NCI-H69 (cell line): ENCODE measurements around the gene IPCEF1.

Experiments used
- DNase-seq: peaks from one replicate; lab custom pipeline; 2025; lab: John Stamatoyannopoulos, UW

IPCEF1 gene

GRCh38 chr6:154356690-154357089, at the start of gene IPCEF1:
IPCEF1 (minus strand) TSS chr6:154356803; CDS start chr6:154265947, 90,856 bp downstream.
- no peak for DNase-seq

DNA sequence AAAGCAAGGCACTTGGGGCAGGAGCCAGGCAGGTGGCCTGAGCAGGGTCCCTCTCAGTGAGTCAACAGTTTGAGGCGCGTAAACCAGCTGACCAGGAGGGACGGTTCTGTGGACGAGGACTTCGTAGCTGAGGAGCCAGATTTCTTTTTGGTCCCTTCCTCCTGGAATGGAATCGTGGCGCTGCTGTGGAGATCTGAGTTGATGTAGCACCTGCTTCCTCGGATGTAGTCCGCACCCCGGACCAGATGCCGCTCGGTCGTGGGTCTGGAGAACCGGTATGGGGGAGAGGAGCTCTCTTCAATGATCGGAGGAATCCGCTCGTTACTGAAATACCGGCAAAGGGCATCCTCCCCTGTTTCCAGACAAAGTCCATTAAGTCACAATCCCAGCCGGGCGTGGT, 49.7 kb upstream of the IPCEF1 start:
- no peak for DNase-seq

- DNase-seq, result no peak
Observed at GRCh38 chr6:154404791-154405400, 48.3 kb upstream of the IPCEF1 start.

DNA sequence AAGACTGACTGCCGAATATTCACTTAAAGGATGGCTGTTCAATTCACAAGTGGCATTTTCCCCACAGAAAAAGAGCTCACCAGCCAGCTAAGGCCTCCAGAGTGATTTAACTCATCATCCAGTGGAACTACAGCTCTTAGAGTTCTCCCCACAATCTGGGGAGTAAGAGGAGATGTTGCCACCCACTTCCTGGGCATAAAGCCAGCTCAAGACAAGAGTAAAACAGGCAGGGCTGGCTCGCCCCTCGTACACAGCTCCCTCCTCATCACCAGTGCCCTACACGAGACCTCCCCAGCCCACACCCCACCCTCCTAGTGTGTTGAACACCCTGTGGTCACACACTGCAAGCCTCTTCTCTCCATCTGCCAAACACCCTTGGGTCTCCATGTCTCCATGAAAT, 47.2 kb upstream of the IPCEF1 start:
- DNase-seq, result peak; percentile 50

- no peak for DNase-seq
Observed at GRCh38 chr6:154402081-154402780, 45.6 kb upstream of the IPCEF1 start.

GRCh38 chr6:154399097-154399496, 42.5 kb upstream of the IPCEF1 start:
- no peak for DNase-seq

DNA sequence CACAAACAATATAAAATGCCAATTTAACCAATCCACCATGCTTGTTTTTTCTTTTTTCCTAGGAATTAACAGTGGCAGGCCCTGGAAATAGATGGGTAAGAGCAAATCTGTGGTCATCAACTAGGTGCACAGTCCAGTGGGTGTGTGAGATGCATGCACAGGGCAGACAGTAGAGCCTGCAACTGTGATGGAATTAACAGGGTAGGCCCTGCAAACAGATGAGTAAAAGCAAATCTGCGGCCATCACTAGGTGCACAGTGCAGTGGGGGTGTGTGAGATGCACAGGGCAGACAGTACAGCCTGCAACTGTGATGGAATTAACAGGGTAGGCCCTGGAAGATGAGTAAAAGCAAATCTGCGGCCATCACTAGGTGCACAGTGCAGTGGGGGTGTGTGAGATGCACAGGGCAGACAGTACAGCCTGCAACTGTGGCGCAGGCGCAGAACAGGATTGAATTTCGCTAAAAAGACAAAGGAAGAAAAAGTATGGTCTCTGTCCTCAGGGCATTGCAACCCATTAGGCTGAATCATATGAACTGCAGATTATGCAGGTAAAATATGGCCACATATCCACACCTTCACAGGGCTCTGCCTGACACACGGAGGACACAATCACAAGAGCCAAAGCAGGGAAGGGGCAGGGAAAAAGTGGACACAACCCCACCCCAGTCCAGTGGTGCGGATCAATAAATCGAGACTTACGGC, 41.0 kb upstream of the IPCEF1 start:
- DNase-seq, result no peak

GRCh38 chr6:154395878-154396277, 39.3 kb upstream of the IPCEF1 start:
- DNase-seq, result no peak

DNA sequence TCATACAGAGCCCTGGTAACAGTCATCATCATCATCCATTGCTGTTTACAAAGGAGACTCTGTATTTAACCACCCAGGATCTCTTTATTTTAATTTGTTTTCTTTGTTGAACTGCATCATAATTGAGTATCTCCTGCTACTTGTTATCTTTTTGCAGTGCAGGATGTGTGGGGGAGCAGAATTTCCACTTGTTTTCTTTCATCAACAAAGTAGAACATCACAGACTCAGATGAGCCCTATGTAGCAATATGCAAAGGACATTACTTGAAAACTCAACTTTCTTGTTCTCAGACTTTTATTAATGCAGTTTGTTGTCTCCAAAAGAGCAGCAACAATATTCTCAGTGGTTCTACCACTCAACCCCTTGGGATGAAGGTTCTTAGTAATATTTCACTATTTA, 38.7 kb upstream of the IPCEF1 start:
- no peak for DNase-seq

DNA sequence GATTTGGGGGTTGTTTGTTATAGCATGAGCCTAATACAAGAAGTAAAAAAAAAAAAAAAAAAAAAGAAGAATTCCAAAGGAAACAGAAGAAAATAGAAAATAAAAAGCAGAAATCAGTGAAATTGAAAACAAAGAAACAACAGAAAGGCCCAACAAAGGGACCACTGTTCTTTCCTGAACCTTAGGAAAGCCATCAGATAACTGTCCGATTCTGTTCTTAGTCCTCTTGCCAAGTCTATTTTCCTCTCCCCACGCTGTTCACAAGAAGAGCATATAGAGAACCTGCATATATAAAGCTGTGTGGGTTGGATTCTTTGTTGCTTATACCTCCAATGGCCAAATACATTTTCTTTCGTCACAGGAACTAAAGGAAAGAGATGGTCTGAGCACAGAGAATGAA, 38.0 kb upstream of the IPCEF1 start:
- no peak for DNase-seq

- DNase-seq, result no peak
Observed at GRCh38 chr6:154390034-154390433, 33.4 kb upstream of the IPCEF1 start.

- DNase-seq, result no peak
Observed at GRCh38 chr6:154388803-154389202, 32.2 kb upstream of the IPCEF1 start.

DNA sequence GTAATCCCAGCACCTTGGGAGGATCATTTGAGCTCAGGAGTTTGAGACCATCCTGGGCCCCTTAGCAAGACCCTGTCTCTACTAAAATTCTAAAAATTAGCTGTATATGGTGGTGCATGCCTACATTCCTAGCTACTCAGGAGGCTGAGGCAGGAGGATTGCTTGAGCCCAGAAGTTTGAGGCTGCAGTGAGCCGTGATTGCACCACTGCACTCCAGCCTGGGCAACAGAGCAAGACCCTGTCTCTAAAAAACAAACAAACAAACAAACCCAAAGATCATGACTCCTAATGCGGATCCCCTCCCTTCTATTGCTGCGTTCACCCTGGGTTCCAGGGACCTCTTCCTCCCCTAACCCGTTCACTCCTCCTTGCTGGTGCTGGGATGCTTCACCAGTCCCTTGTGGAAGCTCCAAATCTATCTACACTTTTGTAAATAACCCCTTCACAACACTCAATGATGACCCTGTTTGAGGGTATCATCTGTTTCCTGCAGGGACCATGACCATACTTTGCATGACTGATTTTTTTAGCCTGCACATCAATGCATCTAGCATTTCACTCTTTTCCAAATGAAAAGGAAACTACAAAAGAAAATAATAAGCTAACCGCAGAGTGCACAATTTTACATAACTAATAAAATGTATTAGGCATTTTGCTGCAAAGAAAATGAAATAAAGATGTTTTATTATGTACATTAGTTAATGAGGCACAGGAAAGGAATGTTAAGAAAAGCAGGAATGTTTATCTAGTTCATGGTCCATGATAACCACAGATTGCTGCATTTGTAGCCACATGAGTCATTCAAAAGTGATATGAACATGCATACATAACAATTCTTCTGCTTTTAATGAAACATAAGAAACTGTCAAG, 30.5 kb upstream of the IPCEF1 start:
- DNase-seq, result no peak

- no peak for DNase-seq
Observed at GRCh38 chr6:154384191-154384590, 27.6 kb upstream of the IPCEF1 start.

GRCh38 chr6:154383273-154383672, 26.7 kb upstream of the IPCEF1 start:
- no peak for DNase-seq

DNA sequence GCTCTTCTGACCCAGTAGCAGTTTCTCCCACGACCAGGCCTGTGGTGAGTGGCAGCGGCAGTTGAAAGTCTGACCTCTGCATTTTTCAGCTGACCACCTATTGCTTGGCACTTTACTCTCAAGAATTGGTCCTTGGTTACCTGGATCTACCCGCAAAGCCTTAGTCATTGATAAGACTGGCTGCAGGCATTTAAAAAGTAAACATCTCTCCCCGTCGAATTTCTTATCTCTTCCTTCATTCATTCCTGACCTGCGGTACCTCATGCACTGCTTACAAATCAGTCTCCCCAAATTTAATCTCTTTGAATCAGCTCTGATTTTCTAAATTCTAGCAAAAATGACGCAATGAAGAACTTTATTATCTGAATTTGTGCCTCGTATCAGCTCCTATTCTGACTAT, 26.1 kb upstream of the IPCEF1 start:
- no peak for DNase-seq

GRCh38 chr6:154381548-154381947, 24.9 kb upstream of the IPCEF1 start:
- no peak for DNase-seq

GRCh38 chr6:154380741-154381140, 24.1 kb upstream of the IPCEF1 start:
- no peak for DNase-seq

DNA sequence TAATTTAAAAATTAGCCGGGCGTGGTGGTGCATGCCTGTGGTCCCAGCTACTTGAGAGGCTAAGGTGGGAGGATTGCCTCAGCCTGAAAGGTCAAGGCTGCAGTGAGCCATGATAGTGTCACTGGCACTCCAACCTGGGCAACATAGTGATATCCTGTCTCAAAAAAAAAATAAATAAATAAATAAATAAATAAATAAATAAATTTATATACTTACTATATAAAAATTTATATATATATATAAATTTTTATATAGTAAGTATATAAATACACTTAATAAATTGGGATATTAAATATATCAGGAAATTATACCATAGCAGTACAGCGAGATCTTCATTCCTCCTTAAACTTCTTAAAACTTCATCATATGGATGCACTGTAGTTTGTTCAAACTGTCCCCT, 23.0 kb upstream of the IPCEF1 start:
- DNase-seq, result no peak

- DNase-seq, result no peak
Observed at GRCh38 chr6:154378518-154378917, 21.9 kb upstream of the IPCEF1 start.

DNA sequence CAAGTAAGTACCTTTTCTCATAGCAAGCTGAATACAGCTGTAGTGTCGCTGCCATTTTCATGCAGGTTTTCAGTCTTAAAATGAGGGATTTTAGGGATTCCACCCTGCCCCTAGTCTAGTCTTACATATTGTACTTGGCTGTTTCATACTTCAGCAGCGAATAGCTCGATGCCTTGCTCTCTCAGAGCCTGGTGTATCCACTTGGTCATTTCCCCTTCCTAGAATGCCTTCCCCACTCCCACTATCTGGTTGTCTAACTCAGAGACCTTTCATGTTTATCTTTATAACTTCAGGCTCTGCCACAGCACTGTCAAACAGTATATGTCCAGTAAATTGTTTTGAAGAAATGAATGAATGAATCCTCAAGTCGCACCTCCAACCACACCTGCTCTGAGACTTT, 21.1 kb upstream of the IPCEF1 start:
- no peak for DNase-seq

- no peak for DNase-seq
Observed at GRCh38 chr6:154373971-154374370, 17.4 kb upstream of the IPCEF1 start.
